KMS-11 (cell line): Measurements from ENCODE around the gene CELF2.

Experiments
- H2AFZ ChIP-seq: fragments of 200-600 bp; sonication (generic); 2 replicates; pipeline ENCODE4 v1.6.1; 2016; ENCODE audit warnings: antibody characterized with exemption, mixed run types, low read depth
- H3K27ac ChIP-seq: fragments of 200-600 bp; sonication (generic); 2 replicates; pipeline ENCODE4 v1.6.1; 2016; ENCODE audit warnings: mild to moderate bottlenecking, mixed run types
- H3K27me3 ChIP-seq: fragments of 200-600 bp; sonication (generic); 2 replicates; pipeline ENCODE4 v1.6.1; 2017; ENCODE audit warnings: mild to moderate bottlenecking, low read depth, mixed run types, moderate library complexity; ENCODE audit not compliant: insufficient read depth
- H3K36me3 ChIP-seq: fragments of 200-600 bp; sonication (generic); 2 replicates; pipeline ENCODE4 v1.6.1; 2017; ENCODE audit warnings: mild to moderate bottlenecking, mixed run types; ENCODE audit not compliant: insufficient read depth
- H3K4me1 ChIP-seq: fragments of 200-600 bp; sonication (generic); 2 replicates; pipeline ENCODE4 v1.6.1; 2016; ENCODE audit warnings: mild to moderate bottlenecking, low read depth, mixed run types; ENCODE audit not compliant: poor library complexity, severe bottlenecking
- H3K4me2 ChIP-seq: fragments of 200-600 bp; sonication (generic); 2 replicates; pipeline ENCODE4 v1.7.0; 2016; ENCODE audit warnings: mild to moderate bottlenecking, mixed run types
- H3K4me3 ChIP-seq: fragments of 200-600 bp; sonication (generic); IDR thresholded peaks from 2 replicates; pipeline ENCODE4 v1.6.1; 2017; ENCODE audit warnings: low read depth, low read length, mixed read lengths; ENCODE audit not compliant: insufficient read depth
- H3K79me2 ChIP-seq: fragments of 200-600 bp; sonication (generic); 2 replicates; pipeline ENCODE4 v1.6.1; 2016; ENCODE audit warnings: low read depth, mixed run types; ENCODE audit not compliant: insufficient read depth
- H3K9ac ChIP-seq: fragments of 200-600 bp; sonication (generic); 2 replicates; pipeline ENCODE4 v1.6.1; 2016; ENCODE audit warnings: mild to moderate bottlenecking, mixed run types
- H4K20me1 ChIP-seq: fragments of 200-600 bp; sonication (generic); 2 replicates; pipeline ENCODE4 v1.6.1; 2016; ENCODE audit warnings: mild to moderate bottlenecking, mixed run types; ENCODE audit not compliant: insufficient read depth
- CTCF ChIP-seq: fragments of 200-600 bp; sonication (generic); conservative IDR thresholded peaks from 2 replicates; pipeline ENCODE4 v1.6.1; 2017; ENCODE audit warnings: low read depth, mild to moderate bottlenecking, antibody characterized with exemption, low read length, moderate library complexity, mixed read lengths

The CELF2 gene

DNA sequence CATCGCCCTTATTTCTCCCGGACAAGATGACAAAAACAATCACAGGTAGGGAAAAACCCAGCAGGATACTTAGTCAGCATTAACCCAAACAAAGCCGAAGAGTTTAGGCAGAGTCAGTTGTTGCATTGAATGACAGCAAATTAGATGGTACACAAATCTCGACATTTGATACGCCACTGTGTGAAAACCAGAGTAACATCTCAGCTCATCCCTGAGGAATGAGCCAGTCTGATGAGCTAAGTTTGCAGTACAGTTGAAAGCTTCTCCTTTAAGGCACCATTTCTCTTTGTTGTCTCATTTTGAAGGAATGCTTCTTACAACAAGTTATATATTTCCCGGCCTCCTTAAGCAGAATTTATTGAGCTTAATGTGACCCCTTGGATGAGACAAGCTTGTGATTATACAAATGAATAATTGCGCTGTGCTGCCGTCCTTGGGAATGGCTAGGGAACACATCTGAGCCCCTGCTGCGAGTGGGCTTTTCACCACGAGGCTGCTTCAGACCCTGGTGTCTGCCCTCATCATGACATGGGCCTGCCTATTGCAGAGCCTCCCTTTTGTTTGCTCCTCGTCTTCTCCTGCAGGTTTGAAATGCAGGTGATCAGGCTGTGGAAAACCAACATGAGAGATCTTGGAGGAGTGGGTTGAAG is 137.3 kb downstream of the CELF2 start:
- Histone ChIP-seq H3K79me2 (no peaks in the 10 kb centered on the region), H3K36me3 (no peaks in the 10 kb centered on the region), H3K27ac (no peak overlapping the region), H3K27me3 (no peaks in the 10 kb centered on the region), H3K4me1 (peaks cover 10% of the 10 kb centered on the region), H3K4me2 (no peak overlapping the region), H4K20me1 (no peaks in the 10 kb centered on the region), H2AFZ (no peak overlapping the region), H3K4me3 (no peak overlapping the region), H3K9ac (no peak overlapping the region)
- no peak for TF ChIP-seq CTCF

- H3K4me2 ChIP-seq, result no peak overlapping the region
- no peak for TF ChIP-seq CTCF
- no peak overlapping the region for H3K27ac ChIP-seq
- no peak overlapping the region for H3K9ac ChIP-seq
- H3K27me3 ChIP-seq, result no peaks in the 10 kb centered on the region
- no peaks in the 10 kb centered on the region for H3K79me2 ChIP-seq
- H2AFZ ChIP-seq, result no peak overlapping the region
- no peaks in the 10 kb centered on the region for H4K20me1 ChIP-seq
- H3K4me1 ChIP-seq, result peaks cover under 1% of the 10 kb centered on the region
- no peak overlapping the region for H3K4me3 ChIP-seq
- H3K36me3 ChIP-seq, result no peaks in the 10 kb centered on the region
Measured at GRCh38 chr10:11156480-11156879, 138.8 kb downstream of the CELF2 start.

GRCh38 chr10:11157292-11158076 is 139.8 kb downstream of the CELF2 start:
- Histone ChIP-seq H2AFZ (no peak overlapping the region), H3K4me1 (peaks cover 10% of the 10 kb centered on the region), H4K20me1 (no peaks in the 10 kb centered on the region), H3K36me3 (no peaks in the 10 kb centered on the region), H3K27ac (no peak overlapping the region), H3K27me3 (no peaks in the 10 kb centered on the region), H3K79me2 (no peaks in the 10 kb centered on the region), H3K9ac (no peak overlapping the region), H3K4me3 (no peak overlapping the region), H3K4me2 (no peak overlapping the region)
- TF ChIP-seq CTCF, result no peak

DNA sequence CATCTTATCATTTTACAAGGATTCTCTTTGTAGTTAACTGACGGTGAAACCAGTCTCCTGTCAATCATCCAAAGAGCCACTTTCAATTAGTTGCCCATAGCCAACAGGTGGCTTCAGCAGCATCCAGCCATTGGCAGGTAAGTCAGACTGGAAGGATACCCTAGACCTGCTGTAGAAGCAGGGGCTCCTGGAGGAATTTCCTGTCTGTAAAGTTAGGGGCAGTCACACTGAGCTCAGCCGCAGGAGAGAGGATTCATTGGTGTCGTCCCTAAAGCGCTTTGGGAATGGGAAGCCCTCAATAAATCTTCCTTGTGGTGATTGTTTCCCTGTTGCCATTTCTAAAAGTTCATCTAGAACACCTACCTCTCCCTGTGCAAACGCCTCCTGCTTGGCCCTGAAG is 140.4 kb downstream of the CELF2 start:
- no peaks in the 10 kb centered on the region for H3K36me3 ChIP-seq
- no peak for TF ChIP-seq CTCF
- H4K20me1 ChIP-seq, result no peaks in the 10 kb centered on the region
- H3K4me3 ChIP-seq, result no peak overlapping the region
- no peaks in the 10 kb centered on the region for H3K79me2 ChIP-seq
- H2AFZ ChIP-seq, result no peak overlapping the region
- no peak overlapping the region for H3K9ac ChIP-seq
- H3K27me3 ChIP-seq, result no peaks in the 10 kb centered on the region
- H3K4me1 ChIP-seq, result peaks cover 16% of the 10 kb centered on the region
- H3K27ac ChIP-seq, result no peak overlapping the region
- H3K4me2 ChIP-seq, result no peak overlapping the region
